Sigmoid colon (tissue), 4 donors: ENCODE measurements around the gene KRTAP26-1.

Source experiments
- POLR2AphosphoS5 ChIP-seq, 4 donors: sonication (generic); formaldehyde crosslinking; IDR thresholded peaks; one replicate each; pipeline ENCODE4 v1.6.1; 2017; ENCODE audit warnings: antibody characterized with exemption in 4 of 4
- TF ChIP-seq, protein P1 (sequence below), 4 experiments: fragments of 450-650 bp in 3 of 4; fragments of 200-600 bp in 1 of 4; IDR thresholded peaks; one replicate each; pipeline ENCODE4 v1.5.1; 2016 to 2019; ENCODE audit warnings: antibody characterized with exemption in 4 of 4, mild to moderate bottlenecking in 3 of 4, moderate library complexity in 2 of 4

DNA sequence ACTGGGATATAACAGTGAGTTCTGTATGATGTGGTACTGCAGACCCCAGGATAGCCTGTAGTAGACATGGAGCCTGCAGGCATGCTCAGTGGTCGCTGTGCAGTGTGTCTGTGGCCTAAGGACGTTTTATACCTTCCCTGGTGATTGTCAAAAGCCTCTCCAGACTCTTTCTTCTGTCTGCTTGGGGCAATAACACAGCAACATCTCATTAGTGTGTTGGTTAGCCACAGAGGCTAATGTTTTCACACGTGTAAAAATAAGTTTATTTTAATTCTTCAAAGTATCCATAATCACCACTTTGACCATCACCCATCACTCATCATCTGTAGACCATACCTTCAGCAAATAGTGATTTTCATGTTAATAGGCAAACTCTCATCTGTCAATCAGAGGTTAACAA, 37.3 kb downstream of the KRTAP26-1 start, which contains the start of gene KRTAP24-1:
- TF ChIP-seq POLR2AphosphoS5 (IDR thresholded peaks at IDR 0.05): no peak
- TF ChIP-seq, protein P1, sequence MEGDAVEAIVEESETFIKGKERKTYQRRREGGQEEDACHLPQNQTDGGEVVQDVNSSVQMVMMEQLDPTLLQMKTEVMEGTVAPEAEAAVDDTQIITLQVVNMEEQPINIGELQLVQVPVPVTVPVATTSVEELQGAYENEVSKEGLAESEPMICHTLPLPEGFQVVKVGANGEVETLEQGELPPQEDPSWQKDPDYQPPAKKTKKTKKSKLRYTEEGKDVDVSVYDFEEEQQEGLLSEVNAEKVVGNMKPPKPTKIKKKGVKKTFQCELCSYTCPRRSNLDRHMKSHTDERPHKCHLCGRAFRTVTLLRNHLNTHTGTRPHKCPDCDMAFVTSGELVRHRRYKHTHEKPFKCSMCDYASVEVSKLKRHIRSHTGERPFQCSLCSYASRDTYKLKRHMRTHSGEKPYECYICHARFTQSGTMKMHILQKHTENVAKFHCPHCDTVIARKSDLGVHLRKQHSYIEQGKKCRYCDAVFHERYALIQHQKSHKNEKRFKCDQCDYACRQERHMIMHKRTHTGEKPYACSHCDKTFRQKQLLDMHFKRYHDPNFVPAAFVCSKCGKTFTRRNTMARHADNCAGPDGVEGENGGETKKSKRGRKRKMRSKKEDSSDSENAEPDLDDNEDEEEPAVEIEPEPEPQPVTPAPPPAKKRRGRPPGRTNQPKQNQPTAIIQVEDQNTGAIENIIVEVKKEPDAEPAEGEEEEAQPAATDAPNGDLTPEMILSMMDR (IDR thresholded peaks at IDR 0.05): no peak
